ENCODE measurements around the gene LMOD3. TPM values are rescaled to one million over a fixed set of nuclear protein-coding genes. Genes with fewer than 3 reads are reported as not detected.

Gene LMOD3
- total and polyA plus RNA-seq, 2 of the 8 experiments (the other 6 are each of a cell fraction or from before 2014, with no cell fraction given): not detected

DNA sequence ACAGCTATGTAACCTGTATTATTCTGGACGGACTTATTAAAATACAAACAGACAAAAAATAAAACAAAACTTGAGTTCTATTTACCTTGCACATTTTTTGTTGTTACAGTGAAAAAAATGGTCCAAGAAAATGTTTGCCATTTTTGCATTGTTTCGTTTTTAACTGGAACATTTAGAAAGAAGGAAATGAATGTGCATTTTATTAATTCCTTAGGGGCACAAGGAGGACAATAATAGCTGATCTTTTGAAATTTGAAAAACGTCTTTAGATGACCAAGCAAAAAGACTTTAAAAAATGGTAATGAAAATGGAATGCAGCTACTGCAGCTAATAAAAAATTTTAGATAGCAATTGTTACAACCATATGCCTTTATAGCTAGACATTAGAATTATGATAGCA, 17.1 kb downstream of the LMOD3 start:
- H2BK5ac ChIP-seq (ENCODE audit: low read depth, low read length): no peak overlapping the region
- CTCF ChIA-PET (ENCODE audit: partially characterized antibody): interaction anchor here (1.1 to 3.3 kb wide), 2 partner anchors 16 to 53 kb away, joined by 3 to 15 read pairs; partner anchors contain the start of genes LMOD3 and TMF1
- no peak overlapping the region for H4K5ac ChIP-seq (ENCODE audit: insufficient read length, low read depth, low read length)
- no peak overlapping the region for H3K18ac ChIP-seq (ENCODE audit: extremely low read depth, low read length)
- H3K9ac ChIP-seq (replicated peaks in 1 of 4; ENCODE audit: extremely low read depth in 1 of 4, low read depth in 3 of 4, low read length in 3 of 4): no peak overlapping the region
- no peak overlapping the region for H2AK5ac ChIP-seq (ENCODE audit: low read depth, low read length)
- H3K4ac ChIP-seq (replicated peaks; ENCODE audit: insufficient read length, low read depth, low read length): no peak overlapping the region
- peaks cover 0 to 16% (median 2%) of the 10 kb centered on the region in 4 experiments; a peak in 2 of 8 replicates for H3K36me3 ChIP-seq (ENCODE audit: control insufficient read depth in 2 of 4, insufficient read depth in 4 of 4, low read length in 3 of 4)
- TF ChIP-seq TEAD4 (IDR thresholded peaks at IDR 0.05; ENCODE audit: low read depth, low read length): no peak
- no peak for TF ChIP-seq EP300 (IDR thresholded peaks at IDR 0.05; ENCODE audit: borderline replicate concordance in 1 of 2, low read depth in 2 of 2, low read length in 2 of 2)
- TF ChIP-seq SRF (IDR thresholded peaks at IDR 0.05; ENCODE audit: low read depth, low read length): no peak
- no peak for TF ChIP-seq GTF2F1 (IDR thresholded peaks at IDR 0.05; ENCODE audit: borderline replicate concordance, low read depth, low read length)
- TF ChIP-seq CREB1 (IDR thresholded peaks at IDR 0.05): no peak
- TF ChIP-seq CEBPB (IDR thresholded peaks at IDR 0.05; ENCODE audit: low read depth, low read length): no peak
- POLR2A ChIA-PET (ENCODE audit: partially characterized antibody): no interaction called here
- H3K23ac ChIP-seq (ENCODE audit: insufficient read length): no peak overlapping the region
- no peaks in the 10 kb centered on the region for H3K79me1 ChIP-seq (ENCODE audit: low read depth, low read length)
- no peaks in the 10 kb centered on the region for H4K20me1 ChIP-seq (replicated peaks in 1 of 2; ENCODE audit: control insufficient read depth in 1 of 2, insufficient read depth in 2 of 2, low read length in 2 of 2)
- H2BK15ac ChIP-seq (ENCODE audit: low read length): no peak overlapping the region
- no peak overlapping the region for H3K27ac ChIP-seq (ENCODE audit: low read depth, low read length)
- H2BK20ac ChIP-seq (ENCODE audit: low read length): no peak overlapping the region
- no peak overlapping the region for H3K4me3 ChIP-seq (ENCODE audit: extremely low read depth in 1 of 4, insufficient read depth in 2 of 4, low read depth in 3 of 4, low read length in 4 of 4)
- no peak overlapping the region for H2AFZ ChIP-seq (ENCODE audit: low read length)
- no peak overlapping the region for H4K91ac ChIP-seq (replicated peaks; ENCODE audit: insufficient read length, low read length)
- no peak overlapping the region for H3K14ac ChIP-seq (ENCODE audit: insufficient read length)
- no peak overlapping the region for H4K8ac ChIP-seq (ENCODE audit: extremely low read depth, insufficient read depth, low read length)
- H3K4me2 ChIP-seq (ENCODE audit: insufficient read depth in 1 of 2, low read depth in 2 of 2, low read length in 2 of 2): no peak overlapping the region
- H3K23me2 ChIP-seq (ENCODE audit: low read depth, low read length): no peaks in the 10 kb centered on the region
- no peak overlapping the region for H3K56ac ChIP-seq (replicated peaks; ENCODE audit: insufficient read length, low read depth, low read length)
- no peaks in the 10 kb centered on the region for H3K79me2 ChIP-seq (ENCODE audit: control insufficient read depth in 1 of 2, insufficient read depth in 2 of 2, low read length in 2 of 2)
- no peak for DNase-seq (ENCODE audit: low read depth in 1 of 2, low spot score in 2 of 2)
- H3K27me3 ChIP-seq (replicated peaks in 1 of 4; ENCODE audit: control insufficient read depth in 3 of 4, extremely low read depth in 1 of 4, insufficient read depth in 3 of 4, low read length in 3 of 4): no peaks in the 10 kb centered on the region
- no peaks in the 10 kb centered on the region for H3K9me3 ChIP-seq (ENCODE audit: insufficient read depth in 2 of 2, low read depth in 1 of 2, low read length in 1 of 2)
- no peak overlapping the region for H2BK12ac ChIP-seq (ENCODE audit: low read depth, low read length)
- WGBS, 2 experiments (ENCODE audit: extremely low coverage in 1 of 2, insufficient coverage in 1 of 2, insufficient read length in 1 of 2, insufficient replicate concordance in 2 of 2, low coverage in 1 of 2, low lambda C conversion rate in 2 of 2, missing lambda C conversion rate in 1 of 2): 82% methylated on average over 3 of the region's 3 CpGs; no CpG with 5 or more reads in 1 of the 2 experiments
- no peak overlapping the region for H2BK120ac ChIP-seq (replicated peaks; ENCODE audit: low read depth, low read length)
- no peaks in the 10 kb centered on the region for H3K4me1 ChIP-seq (replicated peaks in 1 of 4; ENCODE audit: control insufficient read depth in 3 of 4, insufficient read depth in 4 of 4, low read length in 3 of 4)
- FAIRE-seq: no peak

All from H1 (cell line).